ENCODE data around the gene POM121. TPM values are rescaled to one million over a fixed set of nuclear protein-coding genes. Genes with fewer than 3 reads are reported as not detected.

The POM121 gene
- total and polyA plus RNA-seq, 10 of the 15 experiments (the other 5 are each of a cell fraction or from before 2014, with no cell fraction given): 2.4 to 65.7 (median 14.1) TPM

DNA sequence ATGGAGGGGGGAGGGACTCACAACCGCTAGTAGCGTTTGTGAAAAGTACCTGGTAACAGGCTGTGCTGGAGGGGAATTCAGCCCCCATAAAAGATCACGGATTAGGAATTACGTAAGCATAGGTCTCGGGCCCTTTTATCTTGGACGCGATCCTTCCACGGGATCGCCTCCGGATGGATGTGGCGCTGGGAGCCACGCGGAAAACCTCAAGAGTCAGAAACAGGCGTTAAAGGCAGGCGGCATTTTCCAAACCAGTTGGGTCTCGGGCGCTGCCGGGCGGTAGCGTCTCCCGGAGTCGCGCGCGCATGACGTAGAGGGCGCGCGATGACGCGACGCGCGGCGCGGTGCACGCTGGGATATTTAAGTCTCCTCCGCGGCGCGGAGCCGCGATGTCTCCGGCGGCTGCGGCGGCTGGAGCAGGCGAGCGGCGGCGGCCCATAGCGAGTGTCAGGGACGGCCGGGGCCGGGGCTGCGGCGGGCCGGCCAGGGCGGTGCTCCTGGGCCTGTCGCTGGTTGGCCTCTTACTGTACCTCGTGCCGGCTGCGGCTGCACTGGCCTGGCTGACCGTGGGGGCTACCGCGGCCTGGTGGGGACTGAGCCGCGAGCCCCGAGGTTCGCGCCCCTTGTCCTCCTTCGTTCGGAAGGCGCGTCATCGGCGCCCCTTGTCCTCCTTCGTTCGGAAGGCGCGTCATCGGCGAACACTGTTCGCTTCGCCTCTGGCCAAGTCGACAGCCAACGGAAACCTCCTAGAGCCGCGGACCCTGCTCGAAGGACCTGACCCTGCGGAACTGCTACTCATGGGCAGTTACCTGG lies at the start of gene POM121 (continued):
- no peak for TF ChIP-seq RBBP5 (conservative IDR thresholded peaks at IDR 0.05)
- TF ChIP-seq WRNIP1 (IDR thresholded peaks at IDR 0.05; ENCODE audit: borderline replicate concordance, low read depth, low read length): no peak
- no peak for TF ChIP-seq ZNF274 (IDR thresholded peaks at IDR 0.05; ENCODE audit: insufficient read depth, insufficient read length)
- TF ChIP-seq, protein P1, sequence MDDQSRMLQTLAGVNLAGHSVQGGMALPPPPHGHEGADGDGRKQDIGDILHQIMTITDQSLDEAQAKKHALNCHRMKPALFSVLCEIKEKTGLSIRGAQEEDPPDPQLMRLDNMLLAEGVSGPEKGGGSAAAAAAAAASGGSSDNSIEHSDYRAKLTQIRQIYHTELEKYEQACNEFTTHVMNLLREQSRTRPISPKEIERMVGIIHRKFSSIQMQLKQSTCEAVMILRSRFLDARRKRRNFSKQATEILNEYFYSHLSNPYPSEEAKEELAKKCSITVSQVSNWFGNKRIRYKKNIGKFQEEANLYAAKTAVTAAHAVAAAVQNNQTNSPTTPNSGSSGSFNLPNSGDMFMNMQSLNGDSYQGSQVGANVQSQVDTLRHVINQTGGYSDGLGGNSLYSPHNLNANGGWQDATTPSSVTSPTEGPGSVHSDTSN (IDR thresholded peaks at IDR 0.05; ENCODE audit: insufficient replicate concordance, low read depth, low read length): no peak
- no peak for TF ChIP-seq SREBF1 (IDR thresholded peaks at IDR 0.05; ENCODE audit: low read length)
- TF ChIP-seq ZSCAN29 (IDR thresholded peaks at IDR 0.05): no peak
- TF ChIP-seq, protein P2, sequence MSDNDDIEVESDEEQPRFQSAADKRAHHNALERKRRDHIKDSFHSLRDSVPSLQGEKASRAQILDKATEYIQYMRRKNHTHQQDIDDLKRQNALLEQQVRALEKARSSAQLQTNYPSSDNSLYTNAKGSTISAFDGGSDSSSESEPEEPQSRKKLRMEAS (IDR thresholded peaks at IDR 0.05; ENCODE audit: low read depth, low read length): no peak; the same call in 1 of the 2 replicates
- TF ChIP-seq BACH1 (IDR thresholded peaks at IDR 0.05; ENCODE audit: borderline replicate concordance): peak; percentile 88
- TF ChIP-seq SUPT20H (IDR thresholded peaks at IDR 0.05; ENCODE audit: borderline replicate concordance, control insufficient read depth, low read depth, low read length): no peak
- no peak for TF ChIP-seq CHD1 (IDR thresholded peaks at IDR 0.05; ENCODE audit: low read depth, low read length)
- TF ChIP-seq, protein P3, sequence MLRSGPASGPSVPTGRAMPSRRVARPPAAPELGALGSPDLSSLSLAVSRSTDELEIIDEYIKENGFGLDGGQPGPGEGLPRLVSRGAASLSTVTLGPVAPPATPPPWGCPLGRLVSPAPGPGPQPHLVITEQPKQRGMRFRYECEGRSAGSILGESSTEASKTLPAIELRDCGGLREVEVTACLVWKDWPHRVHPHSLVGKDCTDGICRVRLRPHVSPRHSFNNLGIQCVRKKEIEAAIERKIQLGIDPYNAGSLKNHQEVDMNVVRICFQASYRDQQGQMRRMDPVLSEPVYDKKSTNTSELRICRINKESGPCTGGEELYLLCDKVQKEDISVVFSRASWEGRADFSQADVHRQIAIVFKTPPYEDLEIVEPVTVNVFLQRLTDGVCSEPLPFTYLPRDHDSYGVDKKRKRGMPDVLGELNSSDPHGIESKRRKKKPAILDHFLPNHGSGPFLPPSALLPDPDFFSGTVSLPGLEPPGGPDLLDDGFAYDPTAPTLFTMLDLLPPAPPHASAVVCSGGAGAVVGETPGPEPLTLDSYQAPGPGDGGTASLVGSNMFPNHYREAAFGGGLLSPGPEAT (IDR thresholded peaks at IDR 0.05; ENCODE audit: low read depth): peak; percentile 94
- TF ChIP-seq, protein P4, sequence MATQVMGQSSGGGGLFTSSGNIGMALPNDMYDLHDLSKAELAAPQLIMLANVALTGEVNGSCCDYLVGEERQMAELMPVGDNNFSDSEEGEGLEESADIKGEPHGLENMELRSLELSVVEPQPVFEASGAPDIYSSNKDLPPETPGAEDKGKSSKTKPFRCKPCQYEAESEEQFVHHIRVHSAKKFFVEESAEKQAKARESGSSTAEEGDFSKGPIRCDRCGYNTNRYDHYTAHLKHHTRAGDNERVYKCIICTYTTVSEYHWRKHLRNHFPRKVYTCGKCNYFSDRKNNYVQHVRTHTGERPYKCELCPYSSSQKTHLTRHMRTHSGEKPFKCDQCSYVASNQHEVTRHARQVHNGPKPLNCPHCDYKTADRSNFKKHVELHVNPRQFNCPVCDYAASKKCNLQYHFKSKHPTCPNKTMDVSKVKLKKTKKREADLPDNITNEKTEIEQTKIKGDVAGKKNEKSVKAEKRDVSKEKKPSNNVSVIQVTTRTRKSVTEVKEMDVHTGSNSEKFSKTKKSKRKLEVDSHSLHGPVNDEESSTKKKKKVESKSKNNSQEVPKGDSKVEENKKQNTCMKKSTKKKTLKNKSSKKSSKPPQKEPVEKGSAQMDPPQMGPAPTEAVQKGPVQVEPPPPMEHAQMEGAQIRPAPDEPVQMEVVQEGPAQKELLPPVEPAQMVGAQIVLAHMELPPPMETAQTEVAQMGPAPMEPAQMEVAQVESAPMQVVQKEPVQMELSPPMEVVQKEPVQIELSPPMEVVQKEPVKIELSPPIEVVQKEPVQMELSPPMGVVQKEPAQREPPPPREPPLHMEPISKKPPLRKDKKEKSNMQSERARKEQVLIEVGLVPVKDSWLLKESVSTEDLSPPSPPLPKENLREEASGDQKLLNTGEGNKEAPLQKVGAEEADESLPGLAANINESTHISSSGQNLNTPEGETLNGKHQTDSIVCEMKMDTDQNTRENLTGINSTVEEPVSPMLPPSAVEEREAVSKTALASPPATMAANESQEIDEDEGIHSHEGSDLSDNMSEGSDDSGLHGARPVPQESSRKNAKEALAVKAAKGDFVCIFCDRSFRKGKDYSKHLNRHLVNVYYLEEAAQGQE (IDR thresholded peaks at IDR 0.05; ENCODE audit: low read depth, low read length): no peak
- no peak for TF ChIP-seq SMAD1 (IDR thresholded peaks at IDR 0.05; ENCODE audit: low read depth, partially characterized antibody)
- TF ChIP-seq DPF2 (IDR thresholded peaks at IDR 0.05): peak; percentile 73
- peak; percentile 54 for TF ChIP-seq SIX5 (IDR thresholded peaks at IDR 0.05; ENCODE audit: low read depth, low read length, severe bottlenecking)
- TF ChIP-seq KDM1A (IDR thresholded peaks at IDR 0.05; ENCODE audit: borderline replicate concordance): no peak
- no peak for TF ChIP-seq RAD21 (IDR thresholded peaks at IDR 0.05; ENCODE audit: insufficient read depth, low read depth, low read length)
- TF ChIP-seq CHD2 (IDR thresholded peaks at IDR 0.05; ENCODE audit: borderline replicate concordance, low read depth, low read length): 0 out of 2 replicates have a peak, but pooled peaks have one; percentile 25
- no peak for TF ChIP-seq JUNB (IDR thresholded peaks at IDR 0.05)
- TF ChIP-seq SUZ12 (IDR thresholded peaks at IDR 0.05; ENCODE audit: unreplicated experiment): no peak

Measured in GM12878 (cell line).